ENCODE results near the gene XPO6. TPM values are rescaled to one million over a fixed set of nuclear protein-coding genes. Genes with fewer than 3 reads are reported as not detected.

XPO6 gene
- total RNA-seq, 2 experiments from 2014 or later = 130 to 167 TPM

DNA sequence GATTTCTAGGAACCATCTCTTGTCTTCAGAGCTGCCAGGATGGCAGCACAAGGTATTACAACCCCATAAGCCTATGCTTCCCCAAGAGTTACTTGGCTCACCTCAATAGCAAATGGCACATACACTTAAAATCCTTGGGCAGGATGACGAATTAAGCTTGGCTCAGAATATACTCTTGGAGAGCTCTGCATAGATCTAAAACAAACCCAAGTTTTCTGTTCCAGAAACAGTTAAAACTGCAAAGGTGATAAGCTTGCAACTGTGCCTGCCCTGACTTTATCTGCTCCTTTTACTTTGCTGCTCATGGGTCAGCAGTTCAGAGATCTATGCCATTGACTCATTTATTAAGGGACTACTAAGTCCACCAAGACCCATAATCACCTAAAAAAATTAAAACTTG is 26.1 kb downstream of the XPO6 start:
- CTCF ChIA-PET (ENCODE audit: unreplicated experiment) = no interaction called here
- no TSS peak for BruUV-seq (replicated peaks)
- no peak overlapping the region for H3K4me3 ChIP-seq (ENCODE audit: low read depth, low read length, poor library complexity, severe bottlenecking)
- TF ChIP-seq, protein P1, sequence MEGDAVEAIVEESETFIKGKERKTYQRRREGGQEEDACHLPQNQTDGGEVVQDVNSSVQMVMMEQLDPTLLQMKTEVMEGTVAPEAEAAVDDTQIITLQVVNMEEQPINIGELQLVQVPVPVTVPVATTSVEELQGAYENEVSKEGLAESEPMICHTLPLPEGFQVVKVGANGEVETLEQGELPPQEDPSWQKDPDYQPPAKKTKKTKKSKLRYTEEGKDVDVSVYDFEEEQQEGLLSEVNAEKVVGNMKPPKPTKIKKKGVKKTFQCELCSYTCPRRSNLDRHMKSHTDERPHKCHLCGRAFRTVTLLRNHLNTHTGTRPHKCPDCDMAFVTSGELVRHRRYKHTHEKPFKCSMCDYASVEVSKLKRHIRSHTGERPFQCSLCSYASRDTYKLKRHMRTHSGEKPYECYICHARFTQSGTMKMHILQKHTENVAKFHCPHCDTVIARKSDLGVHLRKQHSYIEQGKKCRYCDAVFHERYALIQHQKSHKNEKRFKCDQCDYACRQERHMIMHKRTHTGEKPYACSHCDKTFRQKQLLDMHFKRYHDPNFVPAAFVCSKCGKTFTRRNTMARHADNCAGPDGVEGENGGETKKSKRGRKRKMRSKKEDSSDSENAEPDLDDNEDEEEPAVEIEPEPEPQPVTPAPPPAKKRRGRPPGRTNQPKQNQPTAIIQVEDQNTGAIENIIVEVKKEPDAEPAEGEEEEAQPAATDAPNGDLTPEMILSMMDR (conservative IDR thresholded peaks at IDR 0.05; ENCODE audit: low read length) = no peak
- TF ChIP-seq EZH2phosphoT487 (IDR thresholded peaks at IDR 0.05; ENCODE audit: borderline replicate concordance, low read depth, low read length) = no peak
- no peak overlapping the region for H3K27ac ChIP-seq (ENCODE audit: low read depth, low read length, poor library complexity, severe bottlenecking)
- H3K9me2 ChIP-seq (ENCODE audit: insufficient read depth, low read length) = no peaks in the 10 kb centered on the region
- H3K4me1 ChIP-seq (ENCODE audit: insufficient read depth, low read length, poor library complexity, severe bottlenecking) = peaks cover 65% of the 10 kb centered on the region
- POLR2A ChIA-PET = interaction anchor here (0.5 kb wide), 1 partner anchor 15 kb away, joined by 3 read pairs; no protein-coding TSS in a partner anchor
- peaks cover 87% of the 10 kb centered on the region for H3K36me3 ChIP-seq (ENCODE audit: insufficient read depth, low read length)
- H4K20me1 ChIP-seq (ENCODE audit: insufficient read depth, low read length) = peaks cover 25% of the 10 kb centered on the region
- peaks cover 100% of the 10 kb centered on the region for H3K79me2 ChIP-seq (ENCODE audit: insufficient read depth, low read depth, low read length)
- DNase-seq (ENCODE audit: low spot score) = no peak
- no peak overlapping the region for H3K4me2 ChIP-seq (ENCODE audit: low read length)
- peaks cover 15% of the 10 kb centered on the region for H3K9me3 ChIP-seq (ENCODE audit: low read length)
- H2AFZ ChIP-seq (ENCODE audit: low read length) = no peak overlapping the region
- intact Hi-C loops (cut with micrococcal nuclease; ENCODE audit: unreplicated experiment) = no loop called here

DNA sequence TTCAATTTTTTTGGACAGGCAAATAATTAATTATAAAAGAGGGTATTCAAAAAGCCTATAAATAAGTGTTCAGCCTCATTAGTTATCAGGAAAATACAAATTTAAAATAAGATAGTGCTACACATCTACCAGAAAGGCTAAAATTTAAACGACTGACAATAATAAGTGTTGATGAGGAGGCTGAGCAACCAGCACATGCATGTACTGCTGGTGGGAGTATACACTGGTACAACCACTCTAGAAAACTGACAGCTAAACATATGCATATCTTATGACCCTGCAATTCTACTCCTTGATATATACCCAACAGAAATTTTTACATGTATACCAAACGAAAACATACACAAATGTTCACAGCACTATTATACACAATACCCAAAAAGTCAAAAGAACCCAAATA is 27.1 kb downstream of the XPO6 start:
- peaks cover 88% of the 10 kb centered on the region for H3K36me3 ChIP-seq (ENCODE audit: insufficient read depth, low read length)
- POLR2A ChIA-PET = interaction anchor here (0.7 kb wide), 1 partner anchor 270 kb away, joined by 3 read pairs; no protein-coding TSS in a partner anchor
- H3K4me3 ChIP-seq (ENCODE audit: low read depth, low read length, poor library complexity, severe bottlenecking) = no peak overlapping the region
- H2AFZ ChIP-seq (ENCODE audit: low read length) = no peak overlapping the region
- TF ChIP-seq, protein P1 (conservative IDR thresholded peaks at IDR 0.05; ENCODE audit: low read length) = no peak
- TF ChIP-seq EZH2phosphoT487 (IDR thresholded peaks at IDR 0.05; ENCODE audit: borderline replicate concordance, low read depth, low read length) = no peak
- CTCF ChIA-PET (ENCODE audit: unreplicated experiment) = no interaction called here
- BruUV-seq (replicated peaks) = no TSS peak
- H3K79me2 ChIP-seq (ENCODE audit: insufficient read depth, low read depth, low read length) = peaks cover 99% of the 10 kb centered on the region
- no peaks in the 10 kb centered on the region for H3K9me2 ChIP-seq (ENCODE audit: insufficient read depth, low read length)
- intact Hi-C loops (cut with micrococcal nuclease; ENCODE audit: unreplicated experiment) = no loop called here
- peaks cover 63% of the 10 kb centered on the region for H3K4me1 ChIP-seq (ENCODE audit: insufficient read depth, low read length, poor library complexity, severe bottlenecking)
- no peak overlapping the region for H3K27ac ChIP-seq (ENCODE audit: low read depth, low read length, poor library complexity, severe bottlenecking)
- H4K20me1 ChIP-seq (ENCODE audit: insufficient read depth, low read length) = peaks cover 25% of the 10 kb centered on the region
- H3K4me2 ChIP-seq (ENCODE audit: low read length) = no peak overlapping the region
- peaks cover 15% of the 10 kb centered on the region for H3K9me3 ChIP-seq (ENCODE audit: low read length)
- no peak for DNase-seq (ENCODE audit: low spot score)

DNA sequence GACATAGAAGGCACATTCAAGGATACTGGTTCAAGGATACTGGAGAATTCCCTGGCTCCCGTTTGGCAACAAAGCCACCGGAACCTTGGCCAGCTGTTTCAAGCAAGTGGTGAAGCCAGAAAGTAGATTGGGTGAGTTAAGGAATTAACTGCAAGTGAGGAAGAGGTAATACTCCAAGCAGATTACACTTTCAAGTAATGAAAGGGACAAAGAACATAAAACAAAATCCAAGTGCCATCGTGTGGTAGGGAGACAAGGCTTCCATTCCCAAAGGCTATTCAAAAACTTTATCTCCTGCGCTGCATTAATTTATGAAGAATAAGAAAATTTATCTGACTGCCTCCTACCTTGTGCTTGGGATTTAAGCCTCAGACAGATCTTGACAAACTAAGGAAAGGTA is 27.8 kb downstream of the XPO6 start:
- no peak overlapping the region for H2AFZ ChIP-seq (ENCODE audit: low read length)
- H3K4me3 ChIP-seq (ENCODE audit: low read depth, low read length, poor library complexity, severe bottlenecking) = no peak overlapping the region
- no peak overlapping the region for H3K27ac ChIP-seq (ENCODE audit: low read depth, low read length, poor library complexity, severe bottlenecking)
- H3K4me1 ChIP-seq (ENCODE audit: insufficient read depth, low read length, poor library complexity, severe bottlenecking) = peaks cover 56% of the 10 kb centered on the region
- ChIA-PET POLR2A (interaction anchor here (0.7 to 1.0 kb wide), 2 partner anchors 12 to 270 kb away, joined by 3 read pairs; no protein-coding TSS in a partner anchor), CTCF (ENCODE audit: unreplicated experiment) (no interaction called here)
- BruUV-seq (replicated peaks) = no TSS peak
- no peak for DNase-seq (ENCODE audit: low spot score)
- TF ChIP-seq EZH2phosphoT487 (IDR thresholded peaks at IDR 0.05; ENCODE audit: borderline replicate concordance, low read depth, low read length) = no peak
- TF ChIP-seq, protein P1 (conservative IDR thresholded peaks at IDR 0.05; ENCODE audit: low read length) = no peak
- peaks cover 25% of the 10 kb centered on the region for H4K20me1 ChIP-seq (ENCODE audit: insufficient read depth, low read length)
- peaks cover 99% of the 10 kb centered on the region for H3K79me2 ChIP-seq (ENCODE audit: insufficient read depth, low read depth, low read length)
- H3K4me2 ChIP-seq (ENCODE audit: low read length) = no peak overlapping the region
- H3K9me3 ChIP-seq (ENCODE audit: low read length) = peaks cover 15% of the 10 kb centered on the region
- H3K36me3 ChIP-seq (ENCODE audit: insufficient read depth, low read length) = peaks cover 87% of the 10 kb centered on the region
- intact Hi-C loops (cut with micrococcal nuclease; ENCODE audit: unreplicated experiment) = no loop called here
- no peaks in the 10 kb centered on the region for H3K9me2 ChIP-seq (ENCODE audit: insufficient read depth, low read length)
